ENCODE measurements around the gene KIAA0232. TPM values are rescaled to one million over a fixed set of nuclear protein-coding genes. Genes with fewer than 3 reads are reported as not detected.

KIAA0232 gene
- total and polyA plus RNA-seq, 10 of the 15 experiments (the other 5 are each of a cell fraction or from before 2014, with no cell fraction given): 2.8 to 15.1 (median 10.8) TPM

DNA sequence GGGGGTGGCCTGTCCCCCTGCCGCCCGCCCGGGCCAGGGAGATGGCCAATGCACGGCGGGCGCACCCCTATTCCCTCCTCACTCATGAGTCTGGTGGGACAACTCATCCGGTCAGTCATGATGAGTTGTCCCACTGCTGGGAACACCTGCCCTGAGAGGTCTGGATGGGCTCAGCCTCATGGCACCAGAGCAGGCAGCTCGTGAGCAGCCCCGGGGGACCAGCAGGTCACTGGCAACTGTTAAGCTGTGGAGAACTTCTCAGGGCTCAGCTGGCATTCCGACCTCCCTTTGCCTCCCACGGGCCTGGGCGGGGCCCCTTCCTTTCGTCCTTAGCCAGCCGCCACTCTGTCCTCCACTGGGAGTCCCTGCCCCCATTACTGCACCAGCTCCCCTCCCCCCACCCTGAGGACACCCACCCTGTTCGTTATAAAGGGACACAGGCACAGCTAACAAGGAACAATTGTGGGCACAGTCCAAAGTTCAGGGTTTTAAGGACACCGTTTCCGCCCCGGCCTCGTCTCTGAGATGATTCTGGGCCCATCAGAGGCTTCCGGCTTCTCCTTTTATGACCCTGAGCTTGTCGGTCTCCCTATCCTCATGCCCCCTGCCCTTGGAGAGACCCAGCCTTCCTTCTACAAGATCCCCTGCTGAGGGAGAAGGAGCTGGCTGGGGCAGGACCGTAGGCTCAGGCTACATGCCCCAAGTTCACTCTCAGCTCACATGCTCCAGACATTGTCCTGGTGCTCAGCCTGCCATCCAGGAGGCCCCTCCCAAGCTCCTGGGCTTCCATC is 14.6 kb upstream of the KIAA0232 start:
- intact Hi-C loops (cut with micrococcal nuclease; ENCODE audit: unreplicated experiment): no loop called here
- no peak for DNase-seq (ENCODE audit: low read depth, low spot score)
- TF ChIP-seq, protein P1, sequence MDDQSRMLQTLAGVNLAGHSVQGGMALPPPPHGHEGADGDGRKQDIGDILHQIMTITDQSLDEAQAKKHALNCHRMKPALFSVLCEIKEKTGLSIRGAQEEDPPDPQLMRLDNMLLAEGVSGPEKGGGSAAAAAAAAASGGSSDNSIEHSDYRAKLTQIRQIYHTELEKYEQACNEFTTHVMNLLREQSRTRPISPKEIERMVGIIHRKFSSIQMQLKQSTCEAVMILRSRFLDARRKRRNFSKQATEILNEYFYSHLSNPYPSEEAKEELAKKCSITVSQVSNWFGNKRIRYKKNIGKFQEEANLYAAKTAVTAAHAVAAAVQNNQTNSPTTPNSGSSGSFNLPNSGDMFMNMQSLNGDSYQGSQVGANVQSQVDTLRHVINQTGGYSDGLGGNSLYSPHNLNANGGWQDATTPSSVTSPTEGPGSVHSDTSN (IDR thresholded peaks at IDR 0.05; ENCODE audit: insufficient replicate concordance, low read depth, low read length): no peak
- no peak for TF ChIP-seq USF2 (IDR thresholded peaks at IDR 0.05; ENCODE audit: borderline replicate concordance, low read depth, low read length)
- no peak for TF ChIP-seq FOS (IDR thresholded peaks at IDR 0.05; ENCODE audit: borderline replicate concordance, extremely low read depth, insufficient read length)
- no peak for TF ChIP-seq RELA (IDR thresholded peaks at IDR 0.05; ENCODE audit: borderline replicate concordance, partially characterized antibody)
- no peak for TF ChIP-seq RAD21 (IDR thresholded peaks at IDR 0.05; ENCODE audit: insufficient read depth, low read depth, low read length)
- no peak for TF ChIP-seq CHD4 (IDR thresholded peaks at IDR 0.05)
- no peak for TF ChIP-seq ATF7 (IDR thresholded peaks at IDR 0.05; ENCODE audit: low read depth)
- TF ChIP-seq, protein P2, sequence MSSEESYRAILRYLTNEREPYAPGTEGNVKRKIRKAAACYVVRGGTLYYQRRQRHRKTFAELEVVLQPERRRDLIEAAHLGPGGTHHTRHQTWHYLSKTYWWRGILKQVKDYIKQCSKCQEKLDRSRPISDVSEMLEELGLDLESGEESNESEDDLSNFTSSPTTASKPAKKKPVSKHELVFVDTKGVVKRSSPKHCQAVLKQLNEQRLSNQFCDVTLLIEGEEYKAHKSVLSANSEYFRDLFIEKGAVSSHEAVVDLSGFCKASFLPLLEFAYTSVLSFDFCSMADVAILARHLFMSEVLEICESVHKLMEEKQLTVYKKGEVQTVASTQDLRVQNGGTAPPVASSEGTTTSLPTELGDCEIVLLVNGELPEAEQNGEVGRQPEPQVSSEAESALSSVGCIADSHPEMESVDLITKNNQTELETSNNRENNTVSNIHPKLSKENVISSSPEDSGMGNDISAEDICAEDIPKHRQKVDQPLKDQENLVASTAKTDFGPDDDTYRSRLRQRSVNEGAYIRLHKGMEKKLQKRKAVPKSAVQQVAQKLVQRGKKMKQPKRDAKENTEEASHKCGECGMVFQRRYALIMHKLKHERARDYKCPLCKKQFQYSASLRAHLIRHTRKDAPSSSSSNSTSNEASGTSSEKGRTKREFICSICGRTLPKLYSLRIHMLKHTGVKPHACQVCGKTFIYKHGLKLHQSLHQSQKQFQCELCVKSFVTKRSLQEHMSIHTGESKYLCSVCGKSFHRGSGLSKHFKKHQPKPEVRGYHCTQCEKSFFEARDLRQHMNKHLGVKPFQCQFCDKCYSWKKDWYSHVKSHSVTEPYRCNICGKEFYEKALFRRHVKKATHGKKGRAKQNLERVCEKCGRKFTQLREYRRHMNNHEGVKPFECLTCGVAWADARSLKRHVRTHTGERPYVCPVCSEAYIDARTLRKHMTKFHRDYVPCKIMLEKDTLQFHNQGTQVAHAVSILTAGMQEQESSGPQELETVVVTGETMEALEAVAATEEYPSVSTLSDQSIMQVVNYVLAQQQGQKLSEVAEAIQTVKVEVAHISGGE (CRISPR knock-in tag; IDR thresholded peaks at IDR 0.05): no peak
- TF ChIP-seq, protein P3, sequence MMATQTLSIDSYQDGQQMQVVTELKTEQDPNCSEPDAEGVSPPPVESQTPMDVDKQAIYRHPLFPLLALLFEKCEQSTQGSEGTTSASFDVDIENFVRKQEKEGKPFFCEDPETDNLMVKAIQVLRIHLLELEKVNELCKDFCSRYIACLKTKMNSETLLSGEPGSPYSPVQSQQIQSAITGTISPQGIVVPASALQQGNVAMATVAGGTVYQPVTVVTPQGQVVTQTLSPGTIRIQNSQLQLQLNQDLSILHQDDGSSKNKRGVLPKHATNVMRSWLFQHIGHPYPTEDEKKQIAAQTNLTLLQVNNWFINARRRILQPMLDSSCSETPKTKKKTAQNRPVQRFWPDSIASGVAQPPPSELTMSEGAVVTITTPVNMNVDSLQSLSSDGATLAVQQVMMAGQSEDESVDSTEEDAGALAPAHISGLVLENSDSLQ (IDR thresholded peaks at IDR 0.05): no peak
- TF ChIP-seq DPF2 (IDR thresholded peaks at IDR 0.05): no peak
- TF ChIP-seq KAT2A (conservative IDR thresholded peaks at IDR 0.05; ENCODE audit: control insufficient read depth, low read depth, low read length): no peak
- no peak for TF ChIP-seq RB1 (IDR thresholded peaks at IDR 0.05; ENCODE audit: borderline replicate concordance)
- TF ChIP-seq RFX5 (IDR thresholded peaks at IDR 0.05; ENCODE audit: low read depth, low read length): no peak
- no peak for TF ChIP-seq WRNIP1 (IDR thresholded peaks at IDR 0.05; ENCODE audit: borderline replicate concordance, low read depth, low read length)

More for the DNA sequence above, 14.6 kb upstream of the KIAA0232 start:
- BruUV-seq (replicated peaks): no TSS peak
- Histone ChIP-seq H3K36me3 (ENCODE audit: control insufficient read depth in 2 of 2, insufficient read depth in 2 of 2, low read length in 1 of 2) (no peaks in the 10 kb centered on the region), H3K9ac (ENCODE audit: control insufficient read depth, insufficient read depth, low read length) (no peak overlapping the region), H3K9me3 (replicated peaks; ENCODE audit: control insufficient read depth, insufficient read depth, low read length) (no peaks in the 10 kb centered on the region), H3K4me1 (ENCODE audit: control insufficient read depth, insufficient read depth, low read length) (peaks cover 14% of the 10 kb centered on the region), H3K4me2 (ENCODE audit: control insufficient read depth, insufficient read depth) (no peak overlapping the region), H3K27ac (ENCODE audit: control insufficient read depth, insufficient read depth) (no peak overlapping the region), H3K27me3 (replicated peaks in 1 of 2; ENCODE audit: control insufficient read depth in 2 of 2, insufficient read depth in 2 of 2, low read length in 1 of 2) (no peaks in the 10 kb centered on the region), H3K79me2 (ENCODE audit: control insufficient read depth, insufficient read depth, low read length) (no peaks in the 10 kb centered on the region), H4K20me1 (ENCODE audit: control insufficient read depth, insufficient read depth) (no peaks in the 10 kb centered on the region), H3K4me3 (no peak overlapping the region), H2AFZ (ENCODE audit: control insufficient read depth, low read depth, low read length) (no peak overlapping the region)
- no peak for ATAC-seq
- SMC1A ChIA-PET (ENCODE audit: uncharacterized antibody, unreplicated experiment): interaction anchor here (0.6 to 3.0 kb wide), 9 partner anchors 8 to 139 kb away, joined by 3 to 19 read pairs (median 6); no protein-coding TSS in a partner anchor
- no peak for FAIRE-seq
- CTCF ChIA-PET: interaction anchor here (0.8 to 19.6 kb wide), 7 partner anchors 7 to 318 kb away, joined by 3 to 300 read pairs (median 5); no protein-coding TSS in a partner anchor
- POLR2A ChIA-PET: interaction anchor here (0.8 to 1.7 kb wide), 4 partner anchors 8 to 58 kb away, joined by 3 to 7 read pairs (median 5); partner anchors contain the start of gene MRFAP1L1
- in situ Hi-C loops (cut with MboI): no loop called here
- RAD21 ChIA-PET (ENCODE audit: unreplicated experiment): interaction anchor here (0.6 to 4.1 kb wide), 7 partner anchors 10 to 294 kb away, joined by 3 to 20 read pairs (median 4); partner anchors contain the start of gene MRFAP1L1
- 71% methylated on average over 22 of the region's 22 CpGs for WGBS (ENCODE audit: insufficient coverage, insufficient replicate concordance, low lambda C conversion rate, missing lambda C conversion rate)

Data from GM12878 (cell line).